Measurements from ENCODE around the gene NOL12. TPM values are rescaled to one million over a fixed set of nuclear protein-coding genes. Genes with fewer than 3 reads are reported as not detected.

Gene NOL12
- total RNA-seq, 1 experiment from 2014 or later: 32.9 TPM

DNA sequence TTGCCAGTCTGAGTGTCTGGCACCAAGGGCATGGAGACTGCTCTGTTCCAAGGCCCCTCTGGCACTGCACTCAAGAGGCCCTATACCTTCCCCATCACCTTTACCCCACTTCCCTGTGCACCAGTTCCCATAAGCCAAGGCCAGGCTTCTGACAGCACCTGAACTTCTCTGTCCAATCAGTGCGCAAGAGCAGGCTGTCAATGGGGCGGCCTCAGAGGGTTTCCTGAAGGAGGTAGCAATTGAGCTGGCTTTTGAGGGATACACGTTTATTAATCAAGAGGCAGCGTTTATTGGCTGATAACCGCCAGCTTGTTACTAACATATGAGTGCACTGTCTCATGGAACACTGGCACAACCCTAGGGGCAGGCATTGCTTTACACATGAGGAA, 44.6 kb upstream of the NOL12 start:
- ChIA-PET CTCF (interaction anchor here (0.5 kb wide), 1 partner anchor 10 kb away, joined by 6 read pairs; no protein-coding TSS in a partner anchor), POLR2A (ENCODE audit: unreplicated experiment) (no interaction called here)
- TF ChIP-seq, protein P1, sequence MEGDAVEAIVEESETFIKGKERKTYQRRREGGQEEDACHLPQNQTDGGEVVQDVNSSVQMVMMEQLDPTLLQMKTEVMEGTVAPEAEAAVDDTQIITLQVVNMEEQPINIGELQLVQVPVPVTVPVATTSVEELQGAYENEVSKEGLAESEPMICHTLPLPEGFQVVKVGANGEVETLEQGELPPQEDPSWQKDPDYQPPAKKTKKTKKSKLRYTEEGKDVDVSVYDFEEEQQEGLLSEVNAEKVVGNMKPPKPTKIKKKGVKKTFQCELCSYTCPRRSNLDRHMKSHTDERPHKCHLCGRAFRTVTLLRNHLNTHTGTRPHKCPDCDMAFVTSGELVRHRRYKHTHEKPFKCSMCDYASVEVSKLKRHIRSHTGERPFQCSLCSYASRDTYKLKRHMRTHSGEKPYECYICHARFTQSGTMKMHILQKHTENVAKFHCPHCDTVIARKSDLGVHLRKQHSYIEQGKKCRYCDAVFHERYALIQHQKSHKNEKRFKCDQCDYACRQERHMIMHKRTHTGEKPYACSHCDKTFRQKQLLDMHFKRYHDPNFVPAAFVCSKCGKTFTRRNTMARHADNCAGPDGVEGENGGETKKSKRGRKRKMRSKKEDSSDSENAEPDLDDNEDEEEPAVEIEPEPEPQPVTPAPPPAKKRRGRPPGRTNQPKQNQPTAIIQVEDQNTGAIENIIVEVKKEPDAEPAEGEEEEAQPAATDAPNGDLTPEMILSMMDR (conservative IDR thresholded peaks at IDR 0.05; ENCODE audit: low read depth, low read length): no peak
- TF ChIP-seq EZH2phosphoT487 (IDR thresholded peaks at IDR 0.05; ENCODE audit: borderline replicate concordance, low read length) (no peak), EZH2 (IDR thresholded peaks at IDR 0.05; ENCODE audit: low read length, unreplicated experiment) (no peak)
- H3F3A ChIP-seq (ENCODE audit: low read length, unreplicated experiment): no peaks in the 10 kb centered on the region
- no TSS peak for BruUV-seq (replicated peaks)
- H3K4me2 ChIP-seq (ENCODE audit: low read length): 0 out of 2 replicates have a peak overlapping the region, but pooled peaks have one; percentile 90
- H3K27me3 ChIP-seq (ENCODE audit: low read length): no peaks in the 10 kb centered on the region
- no peak overlapping the region for H3K9ac ChIP-seq (ENCODE audit: low read length)
- 0 out of 2 replicates have a peak, but pooled peaks cover 6% of the 10 kb centered on the region for H3K79me2 ChIP-seq (ENCODE audit: low read length)
- ATAC-seq (no peak), DNase-seq (no peak)
- H3K27ac ChIP-seq (ENCODE audit: low read length): no peak overlapping the region
- intact Hi-C loops (cut with micrococcal nuclease): no loop called here
- peaks cover 9% of the 10 kb centered on the region; the same call in 1 of the 2 replicates for H3K4me1 ChIP-seq (ENCODE audit: insufficient read depth, low read length)
- H4K20me1 ChIP-seq (ENCODE audit: low read length): no peaks in the 10 kb centered on the region
- H3K9me3 ChIP-seq (ENCODE audit: low read length): no peaks in the 10 kb centered on the region
- H3K36me3 ChIP-seq (ENCODE audit: low read depth, low read length): no peaks in the 10 kb centered on the region
- H2AFZ ChIP-seq (ENCODE audit: low read length): no peak overlapping the region
- no peaks in the 10 kb centered on the region for H3K9me2 ChIP-seq (replicated peaks; ENCODE audit: low read length)
- H3K4me3 ChIP-seq (ENCODE audit: low read length): no peak overlapping the region

DNA sequence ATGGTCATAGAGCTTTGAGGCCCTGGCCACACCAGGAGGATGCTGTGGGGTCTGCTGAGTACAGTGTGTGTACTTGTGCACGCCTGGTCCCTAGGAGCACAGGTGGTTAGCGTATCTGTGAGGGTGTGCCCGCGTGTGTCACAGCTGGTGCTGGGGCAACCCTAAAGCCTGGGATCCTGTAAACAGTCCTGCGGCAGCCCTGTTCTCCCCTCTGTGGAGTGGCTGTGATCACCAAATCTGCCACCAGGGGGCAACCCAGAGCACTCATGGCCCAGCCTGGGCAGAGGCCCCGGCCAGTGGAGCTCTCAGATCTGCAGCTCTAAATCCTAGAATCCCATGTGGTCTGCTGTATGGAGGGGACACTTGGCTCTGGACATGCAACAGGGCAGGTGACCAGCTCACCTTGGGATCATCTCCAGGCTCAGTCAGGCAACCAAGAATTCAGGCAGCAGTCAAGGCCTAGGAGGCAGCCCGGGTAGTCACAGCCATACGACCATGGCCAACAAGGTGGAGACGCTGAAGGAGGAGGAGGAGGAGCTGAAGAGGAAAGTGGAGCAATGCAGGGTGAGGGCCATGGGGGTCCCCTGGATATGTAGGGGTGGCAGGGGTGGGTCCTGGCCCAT, 42.8 kb upstream of the NOL12 start:
- Histone ChIP-seq H3K4me1 (ENCODE audit: insufficient read depth, low read length) (peaks cover 9% of the 10 kb centered on the region; the same call in 1 of the 2 replicates), H3K79me2 (ENCODE audit: low read length) (0 out of 2 replicates have a peak, but pooled peaks cover 6% of the 10 kb centered on the region), H3K27me3 (ENCODE audit: low read length) (no peaks in the 10 kb centered on the region), H3K36me3 (ENCODE audit: low read depth, low read length) (no peaks in the 10 kb centered on the region), H3K27ac (ENCODE audit: low read length) (no peak overlapping the region), H3F3A (ENCODE audit: low read length, unreplicated experiment) (no peaks in the 10 kb centered on the region), H3K9me2 (replicated peaks; ENCODE audit: low read length) (no peaks in the 10 kb centered on the region), H3K9ac (ENCODE audit: low read length) (no peak overlapping the region), H3K4me3 (ENCODE audit: low read length) (no peak overlapping the region), H3K4me2 (ENCODE audit: low read length) (no peak overlapping the region), H3K9me3 (ENCODE audit: low read length) (no peaks in the 10 kb centered on the region), H4K20me1 (ENCODE audit: low read length) (no peaks in the 10 kb centered on the region), H2AFZ (ENCODE audit: low read length) (no peak overlapping the region)
- no TSS peak for BruUV-seq (replicated peaks)
- CTCF ChIA-PET: interaction anchor here (0.5 to 1.9 kb wide), 10 partner anchors 15 to 139 kb away, joined by 3 to 15 read pairs (median 3); partner anchors contain the start of genes GGA1 and PDXP
- ATAC-seq (peak; percentile 85), DNase-seq (peak; percentile 80)
- POLR2A ChIA-PET (ENCODE audit: unreplicated experiment): interaction anchor here (0.6 kb wide), 2 partner anchors 16 to 103 kb away, joined by 4 to 9 read pairs; no protein-coding TSS in a partner anchor
- intact Hi-C loops (cut with micrococcal nuclease): loop anchor here (2.0 kb wide), 1 partner anchor 37 kb away; no protein-coding TSS in a partner anchor
- TF ChIP-seq, protein P1 (conservative IDR thresholded peaks at IDR 0.05; ENCODE audit: low read depth, low read length): peak; percentile 82
- TF ChIP-seq EZH2phosphoT487 (IDR thresholded peaks at IDR 0.05; ENCODE audit: borderline replicate concordance, low read length): no peak
- no peak for TF ChIP-seq EZH2 (IDR thresholded peaks at IDR 0.05; ENCODE audit: low read length, unreplicated experiment)

DNA sequence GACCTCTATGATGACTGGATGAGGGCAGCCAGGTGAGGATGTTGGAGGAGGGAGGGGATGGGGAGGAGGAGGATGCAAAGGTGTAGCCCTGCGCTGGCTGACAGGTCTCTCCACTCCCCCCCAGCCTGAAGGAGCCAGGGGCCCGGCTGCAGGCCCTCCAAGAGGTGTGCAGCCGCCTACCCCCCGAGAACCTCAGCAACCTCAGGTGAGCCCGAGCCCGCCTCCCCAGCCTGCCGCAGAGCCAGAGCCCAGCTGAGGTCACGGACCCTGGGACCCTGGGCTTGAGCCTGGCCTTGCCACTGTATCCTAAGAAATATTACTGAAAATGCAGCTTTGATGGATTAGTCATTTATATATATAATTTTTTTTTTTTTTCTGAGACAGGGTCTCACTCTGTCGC, 38.8 kb upstream of the NOL12 start:
- CTCF ChIA-PET: no interaction called here
- intact Hi-C loops (cut with micrococcal nuclease): no loop called here
- H4K20me1 ChIP-seq (ENCODE audit: low read length): no peaks in the 10 kb centered on the region

More for the DNA sequence above, 38.8 kb upstream of the NOL12 start:
- Histone ChIP-seq H3K27ac (ENCODE audit: low read length) (no peak overlapping the region), H3K4me2 (ENCODE audit: low read length) (no peak overlapping the region), H3K9me3 (ENCODE audit: low read length) (no peaks in the 10 kb centered on the region), H3K4me1 (ENCODE audit: insufficient read depth, low read length) (no peaks in the 10 kb centered on the region), H3K36me3 (ENCODE audit: low read depth, low read length) (peaks cover 3% of the 10 kb centered on the region; the same call in 1 of the 2 replicates), H3K4me3 (ENCODE audit: low read length) (no peak overlapping the region), H3K9ac (ENCODE audit: low read length) (no peak overlapping the region), H2AFZ (ENCODE audit: low read length) (no peak overlapping the region), H3F3A (ENCODE audit: low read length, unreplicated experiment) (no peaks in the 10 kb centered on the region), H3K27me3 (ENCODE audit: low read length) (no peaks in the 10 kb centered on the region), H3K9me2 (replicated peaks; ENCODE audit: low read length) (no peaks in the 10 kb centered on the region), H3K79me2 (ENCODE audit: low read length) (no peaks in the 10 kb centered on the region)
- ATAC-seq (no peak), DNase-seq (no peak)
- no peak for TF ChIP-seq EZH2phosphoT487 (IDR thresholded peaks at IDR 0.05; ENCODE audit: borderline replicate concordance, low read length)
- TF ChIP-seq, protein P1 (conservative IDR thresholded peaks at IDR 0.05; ENCODE audit: low read depth, low read length): no peak
- TF ChIP-seq EZH2 (IDR thresholded peaks at IDR 0.05; ENCODE audit: low read length, unreplicated experiment): no peak
- POLR2A ChIA-PET (ENCODE audit: unreplicated experiment): no interaction called here
- BruUV-seq (replicated peaks): no TSS peak

Data from PC-3 (cell line).